HG02588 (cell line): ENCODE results near the gene KDM4C.

Experiments
- ATAC-seq: cut with Tn5 transposase; IDR thresholded peaks from one replicate; pipeline ENCODE4 v1.9.1; 2021; ENCODE audit warnings: mild to moderate bottlenecking, moderate library complexity; ENCODE audit not compliant: unreplicated experiment

The KDM4C gene

DNA sequence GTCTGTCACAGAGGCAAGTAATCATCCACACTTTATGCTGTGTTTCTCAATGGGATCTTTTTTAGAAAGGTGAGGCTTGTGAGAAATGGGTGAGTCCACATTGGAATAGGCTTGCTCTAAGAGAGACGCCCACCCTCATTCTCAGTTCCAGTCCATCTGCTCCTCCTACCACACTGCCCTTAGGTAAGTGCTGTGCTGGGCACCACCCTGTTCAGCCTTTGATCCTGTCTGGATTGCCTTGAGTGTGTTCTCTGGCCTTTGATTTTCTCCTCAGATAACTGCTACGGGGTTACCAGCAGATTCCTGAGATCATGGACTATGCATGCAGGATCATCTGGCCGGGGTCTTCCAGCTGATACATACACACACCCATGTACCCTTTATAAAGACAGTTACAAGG lies 328.6 kb downstream of the KDM4C start:
- ATAC-seq, result no peak

DNA sequence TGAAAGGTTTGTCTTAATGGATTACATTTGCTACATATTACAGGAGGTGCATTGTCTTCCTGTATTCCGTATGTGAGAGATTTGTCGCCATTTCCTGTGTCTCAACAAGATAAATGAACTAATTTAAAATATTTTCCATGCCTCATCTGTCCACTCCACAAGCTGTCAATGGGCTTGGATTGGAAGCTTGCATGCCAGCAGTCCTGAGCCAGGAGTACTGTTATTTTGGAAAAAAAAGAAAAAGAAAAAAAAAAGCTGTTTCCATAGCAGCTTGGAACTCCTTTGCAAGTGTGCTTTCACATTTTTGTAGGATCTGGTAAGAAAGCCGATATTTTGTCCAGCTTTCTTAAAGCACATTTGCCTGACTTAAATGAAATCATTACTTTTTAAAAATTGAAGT lies 330.8 kb downstream of the KDM4C start:
- ATAC-seq, result no peak

DNA sequence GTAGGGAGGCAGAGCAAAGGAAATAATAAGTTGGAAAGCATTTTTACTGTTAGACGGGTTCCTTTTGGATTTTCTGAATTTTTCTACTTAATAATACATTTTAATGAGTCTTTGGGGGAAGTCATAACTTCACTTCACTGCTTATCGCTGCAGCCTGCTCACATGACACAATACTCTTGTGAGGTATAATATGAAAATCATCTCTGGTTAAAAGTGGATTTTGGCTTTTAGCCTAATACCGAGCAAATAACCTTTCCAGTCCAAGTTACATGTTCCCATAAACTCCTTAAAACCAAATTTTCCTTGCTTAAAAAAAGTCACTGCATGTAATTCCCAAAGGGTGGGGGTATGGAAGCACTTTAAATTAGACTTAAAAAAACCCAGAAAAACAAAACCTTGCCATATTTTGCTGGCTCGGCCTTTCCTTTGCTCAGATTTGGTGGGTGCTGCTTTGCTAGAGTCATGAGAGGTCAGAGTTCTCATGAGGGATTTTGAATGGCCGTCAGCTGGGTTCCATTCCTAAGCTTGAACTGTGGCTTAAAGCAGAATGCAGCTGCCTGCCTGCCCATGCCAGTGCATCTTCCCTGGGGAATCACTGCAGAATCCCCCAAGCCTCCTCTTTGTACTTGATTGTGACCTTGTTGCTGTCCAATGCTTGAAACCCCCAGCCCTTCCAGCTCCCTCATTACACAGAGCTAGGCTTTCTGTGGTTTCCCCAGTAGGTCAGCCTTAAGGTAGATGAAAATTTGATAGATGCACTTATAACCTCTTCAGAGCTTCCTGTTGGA lies 331.8 kb downstream of the KDM4C start:
- ATAC-seq, result no peak

DNA sequence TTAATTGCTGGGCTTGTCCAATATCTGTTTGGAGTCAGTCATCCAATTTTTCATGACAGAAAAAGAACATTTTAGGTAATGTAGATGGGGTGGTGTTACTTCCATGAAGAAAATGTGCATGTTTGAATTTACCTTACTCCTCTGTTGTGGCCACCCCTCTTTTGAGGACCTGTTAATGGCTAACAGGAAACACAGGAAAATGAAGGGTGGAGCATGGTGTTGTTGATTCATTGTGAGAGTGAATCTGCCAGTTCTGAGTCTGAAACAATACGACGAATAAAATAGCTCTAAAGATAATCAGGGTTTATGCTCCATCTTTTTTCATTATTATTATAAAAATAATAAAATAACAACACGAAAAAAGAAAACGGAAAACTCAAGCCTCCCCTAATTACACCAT lies 335.3 kb downstream of the KDM4C start:
- ATAC-seq, result no peak

DNA sequence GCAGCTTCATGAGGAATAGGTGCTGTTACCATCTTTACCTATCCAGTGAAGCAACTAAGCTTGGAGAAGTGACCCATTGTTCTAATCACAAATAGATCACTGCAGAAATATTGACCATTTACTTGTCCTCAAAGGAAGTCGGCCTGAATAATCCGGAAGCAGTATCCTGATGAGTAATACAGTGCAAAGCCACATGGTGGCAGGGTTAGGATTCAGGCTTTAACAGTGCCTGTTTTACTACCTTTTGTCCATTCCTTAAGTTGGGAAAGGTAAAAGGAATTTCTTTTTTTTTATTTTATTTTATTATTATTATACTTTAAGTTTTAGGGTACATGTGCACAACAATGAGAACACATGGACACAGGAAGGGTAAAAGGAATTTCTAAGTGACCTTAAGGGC lies 336.3 kb downstream of the KDM4C start:
- ATAC-seq, result no peak

DNA sequence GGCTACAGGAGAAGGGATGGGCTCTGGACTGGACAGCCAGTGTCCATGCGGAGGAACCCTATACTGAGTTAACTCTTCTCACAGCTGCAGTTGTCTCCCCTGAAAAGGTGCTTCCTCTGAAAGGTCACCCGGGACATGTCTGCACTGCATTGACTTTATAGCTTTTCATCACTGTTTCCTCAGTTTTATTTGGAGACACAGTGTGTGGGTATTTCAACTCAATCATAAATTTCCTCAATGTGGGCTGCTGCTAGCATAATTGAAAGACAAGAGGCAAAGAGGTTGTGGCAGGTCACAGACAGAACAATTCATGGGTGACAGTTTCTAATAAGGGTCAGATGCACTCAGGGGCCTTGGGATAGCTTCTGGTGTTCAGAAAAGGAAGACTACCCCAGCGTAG lies 336.8 kb downstream of the KDM4C start:
- no peak for ATAC-seq

DNA sequence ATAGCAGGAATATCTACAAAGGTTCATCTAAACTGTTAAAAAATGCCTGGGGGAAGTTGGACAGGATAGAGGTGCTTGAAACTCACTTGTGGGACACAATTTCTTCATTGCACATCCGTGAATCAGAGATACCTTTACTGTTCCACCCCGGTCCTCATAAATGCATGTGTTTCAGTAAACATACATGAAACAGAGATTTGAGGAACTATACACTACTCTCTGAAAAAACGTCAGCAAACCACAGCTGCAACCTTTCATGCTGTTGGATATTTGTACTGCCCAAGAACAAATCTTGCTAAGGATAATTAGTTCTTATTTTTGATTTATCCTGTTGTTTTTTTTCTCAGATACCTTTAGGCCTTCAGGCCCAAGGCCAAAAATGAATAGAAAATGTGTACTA lies 337.3 kb downstream of the KDM4C start:
- ATAC-seq, result no peak

DNA sequence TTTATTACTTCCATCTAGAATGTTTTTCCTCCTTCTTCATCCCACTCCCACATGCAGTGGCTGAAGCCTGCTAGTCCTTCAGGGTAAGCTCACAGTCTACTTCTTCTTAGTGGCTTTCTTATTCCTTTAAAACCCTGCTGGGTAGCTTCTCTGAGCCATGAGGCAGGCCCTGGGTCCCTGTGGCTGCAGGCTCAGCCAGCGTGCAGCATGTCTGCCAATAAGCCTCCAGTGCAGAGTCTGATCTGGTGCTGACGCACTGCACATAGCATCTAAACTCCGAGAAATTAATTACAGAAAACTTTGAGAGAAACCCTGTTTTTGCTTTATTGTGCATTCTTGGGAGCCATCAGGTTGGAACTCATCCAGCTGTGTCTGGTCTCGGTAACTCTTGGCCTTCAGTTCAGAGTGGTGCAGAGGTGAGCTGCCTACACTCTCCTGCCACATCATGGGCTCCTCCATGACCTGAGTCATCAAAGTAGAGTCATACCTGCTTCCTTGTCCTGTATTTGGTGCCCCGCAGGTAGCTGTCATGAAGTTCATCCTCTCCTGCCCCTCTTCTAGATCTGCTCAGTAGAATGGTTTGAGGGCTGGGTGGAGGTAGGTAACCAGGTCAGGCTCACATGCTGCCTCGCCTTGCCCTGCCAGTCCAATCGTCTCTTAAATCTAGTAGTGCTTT lies 339.4 kb downstream of the KDM4C start:
- ATAC-seq, result no peak

DNA sequence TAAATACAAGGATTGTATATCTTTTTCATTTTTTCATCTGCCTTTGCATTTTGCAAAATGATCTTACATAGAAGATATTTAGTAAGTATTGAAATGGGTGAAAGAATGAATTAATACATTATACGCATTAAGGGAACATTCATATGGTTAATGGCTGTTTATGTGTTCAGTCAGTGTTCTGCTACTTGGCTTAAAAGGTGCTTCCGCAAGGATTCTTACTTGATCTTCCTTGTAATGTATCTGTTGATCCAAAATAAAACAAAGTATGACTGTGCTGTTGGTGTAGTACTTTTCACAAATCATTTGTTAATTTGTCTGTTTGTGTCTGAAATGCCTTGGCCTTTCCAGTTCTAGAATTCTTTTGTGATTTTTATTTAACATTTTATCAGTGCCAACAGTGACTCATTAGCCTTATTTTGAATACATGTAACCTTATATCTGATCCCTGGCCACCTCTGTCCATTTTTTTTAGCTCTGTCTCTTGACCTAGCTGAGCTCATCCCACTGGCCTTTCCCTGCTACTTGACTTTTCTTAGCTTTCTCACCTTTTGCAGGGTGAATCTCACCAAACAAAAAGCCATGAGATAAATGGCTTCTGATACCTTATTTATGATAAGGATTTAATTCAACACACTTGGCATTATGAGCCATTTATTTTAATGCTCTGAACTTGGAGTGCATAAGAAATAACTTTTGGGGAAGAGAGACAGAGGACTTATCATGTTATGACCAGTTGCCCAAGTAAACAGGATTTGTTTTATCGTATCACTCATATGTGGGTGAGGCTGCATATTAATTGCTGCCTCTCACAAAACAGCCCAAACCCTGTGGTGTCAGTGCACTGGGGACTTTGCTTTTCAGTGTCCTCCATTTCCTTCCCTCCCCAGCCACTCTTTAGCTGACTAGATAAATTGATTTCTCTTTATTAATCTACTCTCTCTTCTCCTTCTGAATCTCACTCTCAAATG lies 340.3 kb downstream of the KDM4C start:
- ATAC-seq, result no peak

DNA sequence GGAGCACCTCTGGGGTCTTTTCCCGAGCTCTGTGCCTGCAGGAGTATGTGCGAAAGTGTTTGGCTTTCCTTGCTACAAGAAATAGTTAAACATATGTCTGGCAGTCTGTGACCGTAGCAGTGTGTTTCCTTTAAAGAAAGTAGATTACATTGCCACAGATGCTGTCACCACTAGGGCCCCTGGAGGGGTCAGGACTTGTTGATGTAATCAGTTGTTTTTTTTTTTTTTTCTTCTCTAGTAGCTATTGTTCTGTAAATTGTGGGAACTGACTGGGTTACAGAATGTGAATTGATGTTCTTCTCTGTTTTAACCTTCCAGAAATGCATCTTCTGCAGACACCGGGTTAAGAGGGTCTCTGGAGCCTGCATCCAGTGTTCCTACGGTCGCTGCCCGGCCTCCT lies 345.6 kb downstream of the KDM4C start:
- no peak for ATAC-seq

DNA sequence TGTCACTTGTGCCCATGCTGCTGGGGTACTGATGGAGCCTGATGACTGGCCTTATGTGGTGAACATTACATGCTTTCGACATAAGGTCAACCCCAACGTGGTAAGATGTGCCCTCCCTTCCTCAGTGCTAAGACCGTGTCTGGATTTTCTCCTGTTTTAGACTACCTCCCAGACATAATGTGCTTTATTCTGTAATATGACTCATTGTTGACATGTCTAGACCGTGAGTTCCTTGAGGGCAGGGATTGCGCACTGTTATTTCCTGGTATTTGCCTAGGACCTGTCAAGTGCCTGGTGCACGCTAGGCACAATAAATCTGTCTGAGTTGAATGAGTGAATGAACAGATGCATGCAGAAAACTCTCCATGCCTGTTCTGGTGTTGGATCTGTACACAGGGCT lies 346.0 kb downstream of the KDM4C start:
- no peak for ATAC-seq

DNA sequence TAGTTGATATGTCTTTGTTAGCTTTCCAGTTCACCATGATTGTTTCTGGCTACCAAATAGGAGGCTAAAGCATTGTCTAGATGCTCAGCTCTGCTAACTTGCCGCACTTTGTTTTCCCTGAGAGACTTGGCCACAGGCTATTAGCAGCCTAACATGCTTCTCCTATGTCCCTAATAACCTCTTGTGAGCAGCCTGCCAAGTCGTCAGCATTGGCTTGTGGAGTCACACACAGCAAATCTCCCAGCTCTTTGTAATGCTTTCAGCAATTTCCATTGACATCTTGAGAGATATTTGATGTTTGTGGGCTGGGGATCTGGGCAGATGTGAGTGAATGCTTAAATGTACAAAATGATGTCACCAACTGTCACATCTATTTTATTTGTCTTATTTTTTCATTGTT lies 346.9 kb downstream of the KDM4C start:
- no peak for ATAC-seq

DNA sequence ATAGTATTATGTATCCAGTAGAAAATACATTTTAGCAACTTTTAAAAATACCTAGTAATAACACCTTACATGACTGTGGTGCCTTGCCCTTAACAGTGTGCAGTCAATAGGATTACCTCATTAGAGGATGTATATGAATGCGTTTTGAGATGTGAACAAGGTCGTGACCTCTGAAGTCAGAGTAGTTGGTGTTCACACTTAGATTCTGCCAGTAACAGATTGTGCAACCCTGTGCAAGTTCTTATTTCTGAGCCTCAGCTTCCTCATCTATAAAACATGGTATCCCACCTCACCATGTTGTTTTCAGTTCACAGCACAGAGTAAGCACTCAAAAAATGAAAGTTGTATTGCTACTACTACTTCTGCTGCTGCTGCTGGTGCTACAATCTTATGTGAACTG lies 347.3 kb downstream of the KDM4C start:
- no peak for ATAC-seq

DNA sequence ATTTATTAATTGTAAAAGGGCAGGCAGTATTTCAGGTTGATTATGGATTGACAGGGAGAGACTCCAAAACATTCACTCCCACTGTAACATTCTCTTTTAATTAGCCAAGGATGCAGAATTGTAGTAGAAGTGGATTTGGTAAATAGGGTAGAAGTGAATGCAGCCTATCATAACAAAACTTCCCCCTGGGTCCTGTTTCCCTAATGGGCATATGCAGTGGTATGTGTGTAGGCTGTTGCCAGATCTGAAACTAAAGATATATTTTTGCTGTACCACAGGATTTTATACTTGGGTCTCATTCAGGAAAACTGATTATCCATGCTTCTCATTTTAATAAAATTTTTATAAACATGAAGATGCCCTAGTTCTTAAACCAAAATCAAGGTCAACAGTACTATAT lies 351.2 kb downstream of the KDM4C start:
- ATAC-seq, result no peak

DNA sequence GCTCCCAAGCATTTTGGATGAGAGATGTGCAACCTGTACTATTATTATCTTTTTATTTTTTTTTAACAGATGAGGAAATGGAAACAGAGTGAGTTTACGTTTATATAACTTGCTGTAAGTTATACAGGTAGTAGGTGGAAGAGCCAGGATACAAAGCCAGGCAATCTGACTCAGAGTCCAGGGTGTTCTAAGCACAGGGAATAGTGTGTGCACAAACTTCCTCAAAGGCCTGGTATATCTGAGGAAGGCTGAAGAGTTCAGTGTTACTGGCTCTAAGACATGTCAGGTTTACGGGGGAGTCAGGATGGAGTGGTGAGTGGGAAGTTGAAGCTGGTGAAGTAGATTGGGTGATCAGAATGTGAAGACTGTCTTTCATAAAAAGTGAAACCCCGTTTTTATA lies 353.6 kb downstream of the KDM4C start:
- no peak for ATAC-seq

DNA sequence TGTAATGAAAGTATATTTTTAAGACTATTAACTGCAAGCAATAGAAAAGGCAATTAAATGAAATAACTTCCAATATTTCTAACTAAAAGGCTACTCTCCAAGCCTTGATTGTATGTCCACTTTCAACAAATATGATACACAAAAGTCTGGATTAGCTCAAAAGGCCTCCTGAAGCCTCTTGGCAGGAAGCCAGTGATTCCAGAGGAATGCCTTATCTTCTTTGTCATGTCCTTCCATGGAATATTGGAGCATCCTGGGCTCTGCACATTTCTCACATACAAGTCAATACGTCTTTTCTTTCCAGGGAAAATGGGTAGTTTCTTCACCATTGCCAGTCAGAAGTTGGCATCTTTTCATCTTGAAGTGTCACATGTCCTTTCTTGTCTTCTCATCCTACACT lies 357.8 kb downstream of the KDM4C start:
- no peak for ATAC-seq

DNA sequence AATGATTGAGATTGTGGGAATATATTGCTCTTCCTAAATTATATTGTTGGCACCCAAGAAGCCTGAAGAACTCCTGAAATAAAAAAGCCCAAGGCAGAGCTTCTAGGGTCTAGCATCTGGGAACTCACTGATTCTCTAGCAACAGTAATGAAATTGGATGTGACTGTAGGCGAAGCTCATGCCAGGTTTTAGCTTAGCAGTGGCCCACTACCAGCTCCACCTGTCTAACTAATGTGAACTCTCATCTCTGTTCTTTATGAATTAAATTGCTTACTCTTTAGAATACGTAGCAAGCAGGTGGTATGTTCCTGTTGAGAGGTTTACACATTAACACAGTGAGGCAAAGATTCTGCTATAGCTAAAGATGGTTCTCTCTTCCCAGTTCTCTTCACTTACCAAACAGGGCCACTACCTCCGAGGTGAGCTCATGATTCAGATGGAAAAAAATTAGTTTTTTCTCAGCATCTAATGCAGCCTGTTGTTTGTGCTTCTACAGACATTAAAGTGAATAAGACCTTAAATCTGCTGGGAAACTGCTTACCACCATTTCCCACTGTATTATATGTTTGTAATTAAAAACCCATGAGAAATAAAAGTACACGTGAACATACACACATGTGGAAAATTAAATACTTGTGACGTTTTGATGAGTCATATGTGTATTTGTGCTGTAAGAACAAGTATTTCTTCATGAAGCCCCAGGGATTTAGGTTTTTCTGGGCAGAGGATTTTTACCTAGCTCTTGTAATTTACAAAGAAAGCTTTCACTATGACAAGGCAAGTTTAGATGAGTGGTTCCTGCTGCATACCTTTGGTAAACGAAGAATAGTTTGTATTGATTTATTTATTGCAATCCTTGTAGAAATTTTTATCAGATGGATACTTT lies 360.1 kb downstream of the KDM4C start:
- ATAC-seq, result peak; percentile 56

DNA sequence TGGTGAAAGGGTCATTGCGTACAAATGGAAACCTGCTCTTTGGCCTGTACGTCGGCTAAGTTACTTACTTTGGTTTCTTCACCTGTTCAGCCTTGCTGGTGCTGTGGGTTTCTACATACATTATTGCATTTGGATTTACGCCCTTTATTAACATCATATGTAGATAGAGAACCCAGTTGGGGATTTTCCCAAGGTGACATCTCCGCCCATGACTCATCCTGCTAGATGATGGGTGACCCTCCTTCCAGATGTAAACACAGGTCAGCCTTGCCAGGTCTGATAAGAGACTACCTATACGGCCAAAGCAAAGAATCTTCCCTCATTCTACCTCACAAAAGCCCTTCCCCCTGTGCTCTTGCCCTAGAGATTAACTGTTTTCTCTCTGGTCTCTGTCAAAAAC lies 360.9 kb downstream of the KDM4C start:
- ATAC-seq, result no peak

DNA sequence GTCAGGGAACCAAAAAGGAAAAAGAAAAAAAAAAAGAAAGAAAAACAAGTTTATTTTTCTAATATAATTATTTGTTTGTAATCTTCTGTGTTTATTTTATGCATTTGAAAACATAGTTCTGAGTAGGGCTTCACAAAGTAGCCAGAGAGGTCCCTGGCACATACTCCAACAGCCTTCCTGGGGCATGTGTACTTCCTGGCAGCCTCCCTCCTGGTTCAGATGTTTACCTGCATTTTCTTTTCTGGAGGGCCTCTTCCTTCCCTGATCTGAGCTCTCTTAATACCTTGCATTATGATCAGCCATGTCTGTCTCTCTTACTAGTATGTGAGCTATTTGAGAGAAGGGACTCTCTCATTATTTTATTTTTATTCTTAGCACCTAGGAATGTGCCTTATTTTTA lies 361.8 kb downstream of the KDM4C start:
- no peak for ATAC-seq

DNA sequence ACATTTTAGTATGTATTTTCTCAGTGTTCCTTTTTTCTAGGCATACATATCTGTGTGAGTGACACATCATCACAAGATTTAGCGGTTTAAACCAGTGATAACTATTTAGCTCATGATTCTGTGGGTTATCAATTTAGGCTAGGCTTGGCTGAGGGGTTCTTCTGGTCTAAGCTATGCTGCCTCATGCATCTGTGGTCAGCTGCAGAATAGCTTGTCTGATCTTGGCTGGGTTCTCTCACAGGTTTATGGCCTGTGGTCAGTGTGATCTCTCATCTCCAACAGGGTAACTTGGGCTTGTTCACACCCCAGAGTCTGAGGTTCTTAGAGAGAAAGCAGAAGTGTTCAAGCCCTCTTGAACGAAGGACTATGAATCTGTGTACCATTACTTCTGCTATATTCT lies 363.3 kb downstream of the KDM4C start:
- peak; percentile 59 for ATAC-seq

DNA sequence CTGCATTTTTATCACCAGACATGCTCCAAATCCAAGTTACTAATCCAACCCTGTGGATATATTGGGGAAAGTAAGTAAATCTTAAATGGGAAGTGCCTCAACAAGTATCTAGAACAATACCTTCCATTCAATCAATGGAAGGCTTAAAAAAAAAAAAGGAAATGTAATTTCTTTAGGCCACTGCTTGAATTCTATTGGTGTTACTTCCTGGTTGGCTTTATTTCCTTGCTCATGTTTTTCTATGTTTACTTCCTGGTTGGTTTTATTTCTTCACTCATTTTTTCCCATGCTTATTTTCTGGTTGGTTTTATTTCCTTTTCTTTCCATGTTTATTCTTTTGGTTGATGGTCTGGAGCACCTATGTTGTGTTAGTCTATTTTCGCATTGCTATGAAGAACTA lies 363.9 kb downstream of the KDM4C start:
- no peak for ATAC-seq
